Progenitor cell of endocrine pancreas (in vitro differentiated cells): ENCODE measurements around the gene TMEM145. TPM values are rescaled to one million over a fixed set of nuclear protein-coding genes. Genes with fewer than 3 reads are reported as not detected.

Source experiments
- DNase-seq: peaks from one replicate; pipeline ENCODE4 v3.0.0; 2021; ENCODE audit warnings: low spot score; ENCODE audit not compliant: unreplicated experiment
- H3K27ac Mint-ChIP-seq: 2 replicates; pipeline ENCODE4 v1.8.0; 2021; ENCODE audit warnings: mild to moderate bottlenecking, moderate library complexity, mixed read lengths
- H3K27me3 Mint-ChIP-seq: 2 replicates; pipeline ENCODE4 v1.8.0; 2021; ENCODE audit warnings: mixed read lengths
- H3K36me3 Mint-ChIP-seq: 2 replicates; pipeline ENCODE4 v1.8.0; 2022; ENCODE audit warnings: mixed read lengths; ENCODE audit not compliant: insufficient read depth
- H3K4me1 Mint-ChIP-seq: 2 replicates; pipeline ENCODE4 v1.8.0; 2021; ENCODE audit warnings: low read depth, mixed read lengths
- H3K4me3 Mint-ChIP-seq: 2 replicates; pipeline ENCODE4 v1.8.0; 2021; ENCODE audit warnings: low read depth, mild to moderate bottlenecking, moderate library complexity, mixed read lengths
- H3K9me3 Mint-ChIP-seq: 2 replicates; pipeline ENCODE4 v1.8.0; 2021; ENCODE audit warnings: low read depth, mixed read lengths
- CTCF ChIP-seq: fragments of 200-600 bp; sonication (generic); IDR thresholded peaks from one replicate; pipeline ENCODE4 v1.5.0; 2021; ENCODE audit warnings: antibody characterized with exemption, mild to moderate bottlenecking; ENCODE audit not compliant: unreplicated experiment
- total RNA-seq: library from RNA; stranded (reverse); gene quantifications from 2 replicates; pipeline ENCODE4 v1.2.1, GENCODE V29; 2021

TMEM145 gene
- total RNA-seq, 1 donor from 2014 or later: 1.9 TPM

GRCh38 chr19:42360787-42361544 is 47.9 kb downstream of the TMEM145 start:
- no peaks in the 10 kb centered on the region for H3K9me3 Mint-ChIP-seq
- H3K27me3 Mint-ChIP-seq: no peaks in the 10 kb centered on the region
- no peak for DNase-seq
- no peak overlapping the region for H3K4me3 Mint-ChIP-seq
- no peak for TF ChIP-seq CTCF
- H3K36me3 Mint-ChIP-seq: peaks cover 22% of the 10 kb centered on the region
- H3K4me1 Mint-ChIP-seq: peaks cover 1% of the 10 kb centered on the region
- no peak overlapping the region for H3K27ac Mint-ChIP-seq

GRCh38 chr19:42361545-42361910 is 48.4 kb downstream of the TMEM145 start:
- Mint-ChIP-seq H3K4me1 (peaks cover 1% of the 10 kb centered on the region), H3K36me3 (peaks cover 24% of the 10 kb centered on the region), H3K27ac (no peak overlapping the region), H3K27me3 (no peaks in the 10 kb centered on the region), H3K4me3 (no peak overlapping the region), H3K9me3 (no peaks in the 10 kb centered on the region)
- no peak for TF ChIP-seq CTCF
- DNase-seq: no peak

GRCh38 chr19:42362342-42362741 is 49.2 kb downstream of the TMEM145 start:
- Mint-ChIP-seq H3K4me1 (peaks cover 1% of the 10 kb centered on the region), H3K9me3 (no peaks in the 10 kb centered on the region), H3K4me3 (no peak overlapping the region), H3K36me3 (peaks cover 25% of the 10 kb centered on the region), H3K27me3 (no peaks in the 10 kb centered on the region), H3K27ac (no peak overlapping the region)
- TF ChIP-seq CTCF: no peak
- DNase-seq: no peak

GRCh38 chr19:42362891-42363440 is 49.9 kb downstream of the TMEM145 start:
- no peak for DNase-seq
- H3K4me3 Mint-ChIP-seq: no peak overlapping the region
- peaks cover 26% of the 10 kb centered on the region for H3K36me3 Mint-ChIP-seq
- H3K4me1 Mint-ChIP-seq: peaks cover 1% of the 10 kb centered on the region
- H3K27ac Mint-ChIP-seq: no peak overlapping the region
- no peak for TF ChIP-seq CTCF
- no peaks in the 10 kb centered on the region for H3K9me3 Mint-ChIP-seq
- H3K27me3 Mint-ChIP-seq: no peaks in the 10 kb centered on the region

- H3K9me3 Mint-ChIP-seq: no peaks in the 10 kb centered on the region
- peaks cover 1% of the 10 kb centered on the region for H3K4me1 Mint-ChIP-seq
- no peaks in the 10 kb centered on the region for H3K27me3 Mint-ChIP-seq
- no peak overlapping the region for H3K4me3 Mint-ChIP-seq
- no peak overlapping the region for H3K27ac Mint-ChIP-seq
- DNase-seq: no peak
- H3K36me3 Mint-ChIP-seq: peaks cover 26% of the 10 kb centered on the region
- TF ChIP-seq CTCF: no peak
These were observed 50.7 kb downstream of the TMEM145 start for GRCh38 chr19:42363614-42364346.
